Measurements from ENCODE around the gene C16orf96.

GRCh38 chr16:4583906-4584305 is 27.8 kb downstream of the C16orf96 start:
- TF ChIP-seq FOXM1 (IDR thresholded peaks at IDR 0.05; ENCODE audit: borderline replicate concordance, low read depth), result no peak
- TF ChIP-seq EGR1 (IDR thresholded peaks at IDR 0.05), result no peak
- no peak for TF ChIP-seq RAD21 (IDR thresholded peaks at IDR 0.05; ENCODE audit: low read depth)
- TF ChIP-seq ZBTB7A (IDR thresholded peaks at IDR 0.05; ENCODE audit: low read depth), result no peak
- TF ChIP-seq YY1 (IDR thresholded peaks at IDR 0.05; ENCODE audit: low read depth), result no peak
- no peak for TF ChIP-seq TAF1 (IDR thresholded peaks at IDR 0.05; ENCODE audit: low read depth)
- no peak for TF ChIP-seq TCF12 (IDR thresholded peaks at IDR 0.05; ENCODE audit: low read depth)
- no peak for TF ChIP-seq EP300 (IDR thresholded peaks at IDR 0.05; ENCODE audit: borderline replicate concordance)
- TF ChIP-seq, protein P1, sequence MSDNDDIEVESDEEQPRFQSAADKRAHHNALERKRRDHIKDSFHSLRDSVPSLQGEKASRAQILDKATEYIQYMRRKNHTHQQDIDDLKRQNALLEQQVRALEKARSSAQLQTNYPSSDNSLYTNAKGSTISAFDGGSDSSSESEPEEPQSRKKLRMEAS (IDR thresholded peaks at IDR 0.05), result no peak
- no peak for TF ChIP-seq CREB1 (IDR thresholded peaks at IDR 0.05; ENCODE audit: low read depth)
- TF ChIP-seq, protein P2, sequence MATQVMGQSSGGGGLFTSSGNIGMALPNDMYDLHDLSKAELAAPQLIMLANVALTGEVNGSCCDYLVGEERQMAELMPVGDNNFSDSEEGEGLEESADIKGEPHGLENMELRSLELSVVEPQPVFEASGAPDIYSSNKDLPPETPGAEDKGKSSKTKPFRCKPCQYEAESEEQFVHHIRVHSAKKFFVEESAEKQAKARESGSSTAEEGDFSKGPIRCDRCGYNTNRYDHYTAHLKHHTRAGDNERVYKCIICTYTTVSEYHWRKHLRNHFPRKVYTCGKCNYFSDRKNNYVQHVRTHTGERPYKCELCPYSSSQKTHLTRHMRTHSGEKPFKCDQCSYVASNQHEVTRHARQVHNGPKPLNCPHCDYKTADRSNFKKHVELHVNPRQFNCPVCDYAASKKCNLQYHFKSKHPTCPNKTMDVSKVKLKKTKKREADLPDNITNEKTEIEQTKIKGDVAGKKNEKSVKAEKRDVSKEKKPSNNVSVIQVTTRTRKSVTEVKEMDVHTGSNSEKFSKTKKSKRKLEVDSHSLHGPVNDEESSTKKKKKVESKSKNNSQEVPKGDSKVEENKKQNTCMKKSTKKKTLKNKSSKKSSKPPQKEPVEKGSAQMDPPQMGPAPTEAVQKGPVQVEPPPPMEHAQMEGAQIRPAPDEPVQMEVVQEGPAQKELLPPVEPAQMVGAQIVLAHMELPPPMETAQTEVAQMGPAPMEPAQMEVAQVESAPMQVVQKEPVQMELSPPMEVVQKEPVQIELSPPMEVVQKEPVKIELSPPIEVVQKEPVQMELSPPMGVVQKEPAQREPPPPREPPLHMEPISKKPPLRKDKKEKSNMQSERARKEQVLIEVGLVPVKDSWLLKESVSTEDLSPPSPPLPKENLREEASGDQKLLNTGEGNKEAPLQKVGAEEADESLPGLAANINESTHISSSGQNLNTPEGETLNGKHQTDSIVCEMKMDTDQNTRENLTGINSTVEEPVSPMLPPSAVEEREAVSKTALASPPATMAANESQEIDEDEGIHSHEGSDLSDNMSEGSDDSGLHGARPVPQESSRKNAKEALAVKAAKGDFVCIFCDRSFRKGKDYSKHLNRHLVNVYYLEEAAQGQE (IDR thresholded peaks at IDR 0.05; ENCODE audit: low read depth), result no peak
- TF ChIP-seq TEAD4 (IDR thresholded peaks at IDR 0.05), result no peak
